HG03159 (cell line): ENCODE data around the gene FIBP.

Experiments used
- ATAC-seq: cut with Tn5 transposase; IDR thresholded peaks from one replicate; pipeline ENCODE4 v1.9.1; 2021; ENCODE audit warnings: mild to moderate bottlenecking, moderate library complexity; ENCODE audit not compliant: unreplicated experiment

FIBP gene

DNA sequence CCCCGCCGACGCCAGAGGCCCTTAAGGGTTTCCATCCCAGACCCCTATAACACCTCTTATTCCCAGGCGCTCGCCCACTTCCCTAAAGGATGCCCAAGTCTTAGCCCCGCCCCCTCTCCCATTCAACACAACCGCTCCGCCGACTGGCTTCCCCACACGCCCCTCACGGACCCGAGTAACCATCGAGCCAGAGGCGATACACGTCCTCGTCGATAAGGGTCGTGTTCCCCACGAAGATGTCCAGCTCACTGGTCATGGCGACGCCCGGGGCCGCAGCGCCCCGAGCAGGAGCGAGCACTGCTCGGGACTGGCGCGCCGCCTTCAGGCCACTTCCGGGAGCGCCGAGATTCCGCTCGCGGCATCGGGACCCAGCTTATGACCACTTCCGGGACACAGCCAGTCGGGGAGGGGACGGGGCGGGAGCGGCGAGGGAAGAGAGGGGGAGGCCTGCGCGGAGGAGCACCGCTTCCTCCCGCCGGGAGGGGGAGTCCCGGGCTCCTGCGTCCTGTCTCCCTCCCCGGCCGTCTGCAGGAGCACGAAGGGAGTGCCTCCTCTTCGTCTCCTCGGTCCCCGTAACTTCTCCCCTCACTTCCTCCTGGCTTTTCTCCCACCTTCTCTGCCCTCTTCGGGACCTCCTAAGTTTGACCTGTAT lies at the start of gene FIBP:
FIBP (minus strand) TSS at position 309 of the 652 bp plus-strand sequence; CDS start at position 256, 53 bp downstream.
- peak; percentile 43 for ATAC-seq

GRCh38 chr11:65937766-65938165 lies 49.5 kb upstream of the FIBP start:
- ATAC-seq: no peak

DNA sequence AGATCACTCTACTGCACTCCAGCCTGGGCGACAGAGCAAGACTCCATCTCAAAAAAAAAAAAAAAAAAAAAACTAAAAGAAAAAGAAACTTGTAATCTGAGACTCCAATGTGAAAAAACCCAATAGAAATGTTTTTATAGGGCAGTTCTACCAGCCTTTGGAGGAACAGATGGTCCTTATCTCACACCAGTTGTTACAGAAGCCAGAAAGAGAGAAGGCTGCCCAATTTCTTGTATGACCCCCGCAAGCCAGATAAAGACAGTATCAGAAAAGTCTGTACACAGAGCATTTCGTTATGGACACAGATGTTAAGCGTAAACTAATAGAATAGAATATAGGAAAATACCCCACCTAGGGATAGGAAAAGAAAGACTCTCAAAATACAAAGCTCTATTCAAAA lies 45.7 kb upstream of the FIBP start:
- no peak for ATAC-seq

GRCh38 chr11:65932558-65932919 lies 44.3 kb upstream of the FIBP start:
- no peak for ATAC-seq

DNA sequence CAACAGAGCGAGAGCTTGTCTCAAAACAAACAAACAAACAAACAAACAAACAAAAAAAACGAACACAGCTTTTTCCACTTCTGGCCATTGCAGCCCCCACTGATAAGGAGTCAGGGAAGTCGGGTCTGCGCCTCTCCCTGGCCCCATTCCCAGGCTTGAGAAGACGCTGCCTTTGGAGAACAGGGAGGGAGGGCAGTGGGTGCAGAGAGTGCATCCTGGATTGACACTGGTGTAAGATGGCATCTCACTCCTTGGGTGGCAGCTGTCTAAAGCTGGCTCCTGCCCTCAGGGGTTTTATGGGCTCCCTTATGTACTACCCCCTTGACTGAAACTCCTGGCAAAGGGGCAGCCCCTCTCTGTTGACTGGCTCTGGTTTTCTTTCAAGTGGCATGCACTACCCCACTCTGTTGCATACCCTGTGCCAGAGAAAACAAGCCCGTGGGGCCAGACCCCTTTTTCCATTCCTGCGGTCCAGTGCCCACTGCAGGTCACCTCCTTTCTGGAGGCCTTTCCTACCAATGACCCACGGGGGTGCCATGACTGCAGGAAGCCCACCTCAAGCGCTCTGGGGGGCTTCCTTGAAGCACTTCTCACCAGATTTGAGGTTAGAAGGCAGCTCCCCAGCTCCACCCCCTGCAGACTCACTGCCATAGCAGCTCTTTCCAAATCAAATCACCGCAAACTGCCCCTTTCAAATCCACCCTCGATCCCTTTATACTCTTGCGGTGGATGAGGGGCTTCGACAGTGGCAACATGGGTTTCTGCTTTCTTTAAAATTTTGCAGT lies 43.7 kb upstream of the FIBP start:
- no peak for ATAC-seq

GRCh38 chr11:65928667-65929066 lies 40.4 kb upstream of the FIBP start:
- ATAC-seq: peak; percentile 10

- peak; percentile 76 for ATAC-seq
Observed at GRCh38 chr11:65927904-65928397, 39.7 kb upstream of the FIBP start.

DNA sequence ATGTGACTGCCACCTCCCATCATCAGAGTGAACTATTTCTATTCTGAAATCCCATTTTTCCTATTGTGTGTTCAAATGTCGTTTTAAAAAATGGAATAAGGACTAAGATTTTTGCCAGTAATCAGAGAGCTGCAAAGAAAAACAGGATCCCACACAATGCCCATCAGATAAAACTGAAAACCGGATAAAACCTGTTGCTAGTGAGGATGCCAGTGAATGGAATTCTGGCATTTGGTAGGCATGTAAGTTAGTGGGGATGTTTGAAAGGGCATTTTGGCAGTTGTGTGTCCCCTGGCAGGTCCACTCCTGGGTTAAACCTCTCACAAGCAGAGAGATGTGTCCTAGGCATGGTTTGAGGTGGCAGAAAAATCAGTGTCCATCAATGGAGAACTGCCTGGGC lies 37.1 kb upstream of the FIBP start:
- no peak for ATAC-seq

GRCh38 chr11:65922565-65922964 lies 34.3 kb upstream of the FIBP start:
- no peak for ATAC-seq

DNA sequence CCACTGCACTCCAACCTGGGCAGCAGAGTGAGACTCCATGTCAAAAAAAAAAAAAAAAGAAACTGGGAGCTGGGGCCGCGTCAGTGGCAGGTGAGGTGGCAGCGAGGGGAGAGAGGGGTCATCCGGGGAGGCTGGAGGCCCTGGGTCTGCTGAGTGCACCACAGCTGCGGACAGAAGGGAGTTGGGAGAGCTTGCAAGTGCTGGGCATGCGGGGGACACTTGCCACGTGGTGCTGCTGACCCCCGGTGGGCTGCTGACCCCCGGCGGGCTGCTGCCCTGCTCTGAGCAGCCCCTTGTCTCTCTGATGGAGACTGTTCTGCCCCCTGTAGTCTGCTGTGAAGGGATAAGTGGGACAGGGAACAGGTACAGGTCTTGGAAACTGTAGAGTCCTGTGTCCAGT lies 33.6 kb upstream of the FIBP start:
- no peak for ATAC-seq

GRCh38 chr11:65921033-65921555 lies 32.8 kb upstream of the FIBP start:
- ATAC-seq: no peak

DNA sequence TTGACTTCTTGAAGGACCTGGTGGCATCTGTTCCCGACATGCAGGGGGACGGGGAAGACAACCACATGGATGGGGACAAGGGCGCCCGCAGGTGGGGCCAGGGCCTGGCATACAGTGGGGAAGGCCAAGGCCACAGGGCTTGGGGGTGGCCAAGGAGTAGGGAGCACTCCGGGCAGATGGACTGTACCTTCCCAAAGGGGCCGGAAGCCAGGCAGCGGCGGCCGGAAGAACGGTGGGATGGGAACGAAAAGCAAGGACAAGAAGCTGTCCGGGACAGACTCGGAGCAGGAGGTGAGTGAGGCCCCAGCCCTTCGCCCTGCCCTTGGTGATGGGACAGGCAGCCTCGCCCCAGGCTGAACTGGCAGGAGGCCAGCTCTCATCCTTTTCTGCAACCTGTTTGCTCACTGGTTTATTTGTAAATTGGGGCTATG lies 32.1 kb upstream of the FIBP start:
- ATAC-seq: no peak

DNA sequence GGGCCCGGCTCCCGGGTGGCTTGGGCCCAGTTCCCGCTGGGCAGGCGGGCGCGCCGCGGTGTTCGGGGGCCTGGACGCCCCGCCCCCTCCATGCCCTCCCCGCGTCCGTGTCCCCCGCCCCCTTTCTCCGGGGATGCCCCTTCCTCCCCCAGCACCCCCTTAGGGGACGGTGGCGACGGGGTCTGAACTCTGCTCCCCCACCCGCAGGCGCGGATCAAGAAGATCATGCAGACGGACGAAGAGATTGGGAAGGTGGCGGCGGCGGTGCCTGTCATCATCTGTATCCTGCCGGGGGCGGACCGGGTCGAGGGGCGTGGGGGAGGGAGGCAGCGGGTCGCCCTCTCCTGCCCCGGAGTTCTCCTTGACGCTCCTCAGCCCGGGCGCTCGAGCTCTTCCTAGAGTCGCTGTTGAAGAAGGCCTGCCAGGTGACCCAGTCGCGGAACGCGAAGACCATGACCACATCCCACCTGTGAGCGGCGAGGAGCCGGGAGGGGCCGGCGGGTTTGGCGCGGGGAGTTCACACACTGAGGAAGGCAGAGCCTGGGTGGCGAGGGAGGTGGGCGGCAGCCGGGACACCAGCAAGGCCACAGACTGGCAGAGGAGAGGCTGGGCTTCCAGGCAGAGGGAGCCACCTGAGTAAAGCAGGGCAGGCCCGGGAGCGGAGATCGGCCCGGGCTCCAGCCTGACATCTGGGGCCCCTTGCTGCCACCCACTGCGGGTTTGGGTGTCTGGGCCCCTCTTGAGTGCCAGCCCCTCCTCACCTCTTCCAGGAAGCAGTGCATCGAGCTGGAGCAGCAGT lies 31.5 kb upstream of the FIBP start:
- peak; percentile 32 for ATAC-seq

DNA sequence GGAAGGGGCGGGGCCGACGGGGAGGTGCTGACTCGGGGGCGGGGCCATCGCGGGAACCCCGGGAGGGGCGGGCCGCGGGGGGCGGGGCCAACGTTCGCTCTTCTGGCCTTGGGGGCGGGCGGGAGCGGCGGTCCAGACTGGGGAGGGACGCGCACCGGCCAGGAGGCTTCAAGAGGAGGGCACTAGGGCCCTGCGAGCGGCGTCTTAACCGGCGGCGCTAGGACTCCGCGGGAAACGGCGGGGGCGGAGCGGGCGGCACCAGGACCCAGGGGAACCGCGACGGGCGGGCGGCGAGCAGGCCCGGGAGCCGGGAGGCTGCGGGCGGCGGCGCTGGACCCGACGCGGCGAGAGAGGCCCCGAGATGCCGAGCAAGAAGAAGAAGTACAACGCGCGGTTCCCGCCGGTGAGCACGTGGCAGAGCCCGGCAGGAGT lies 30.9 kb upstream of the FIBP start, which contains the start of gene DRAP1:
DRAP1 (plus strand) TSS at position 286 of the 432 bp plus-strand sequence; CDS start at position 362, 76 bp downstream.
- ATAC-seq: peak; percentile 80

- ATAC-seq: peak; percentile 51
Observed at GRCh38 chr11:65918211-65919140, 30.2 kb upstream of the FIBP start, which contains the start of gene C11orf68. C11orf68 (minus strand) TSS chr11:65919062; CDS start chr11:65919031, 31 bp downstream.

- no peak for ATAC-seq
Observed at GRCh38 chr11:65917434-65918210, 29.4 kb upstream of the FIBP start.

- ATAC-seq: no peak
Observed at GRCh38 chr11:65917077-65917433, 28.8 kb upstream of the FIBP start.

GRCh38 chr11:65916391-65916790 lies 28.1 kb upstream of the FIBP start:
- no peak for ATAC-seq

- no peak for ATAC-seq
Observed at GRCh38 chr11:65915821-65916251, 27.6 kb upstream of the FIBP start.
